ENCODE data around the gene CARD19. TPM values are rescaled to one million over a fixed set of nuclear protein-coding genes. Genes with fewer than 3 reads are reported as not detected.

The CARD19 gene
- total and polyA plus RNA-seq, 2 of the 8 experiments (the other 6 are each of a cell fraction or from before 2014, with no cell fraction given): 21.2 to 112 TPM

GRCh38 chr9:93087971-93088655 is 7.9 kb upstream of the CARD19 start:
- Histone ChIP-seq H4K5ac (ENCODE audit: insufficient read length, low read depth, low read length) (no peak overlapping the region), H3K9ac (replicated peaks in 1 of 4; ENCODE audit: extremely low read depth in 1 of 4, low read depth in 3 of 4, low read length in 3 of 4) (no peak overlapping the region), H2BK20ac (ENCODE audit: low read length) (no peak overlapping the region), H3K4me1 (replicated peaks in 1 of 4; ENCODE audit: control insufficient read depth in 3 of 4, insufficient read depth in 4 of 4, low read length in 3 of 4) (no peaks in the 10 kb centered on the region; a peak in 1 of 7 replicates), H3K4me2 (ENCODE audit: insufficient read depth in 1 of 2, low read depth in 2 of 2, low read length in 2 of 2) (no peak overlapping the region), H2BK15ac (ENCODE audit: low read length) (no peak overlapping the region), H3K27me3 (replicated peaks in 1 of 4; ENCODE audit: control insufficient read depth in 3 of 4, extremely low read depth in 1 of 4, insufficient read depth in 3 of 4, low read length in 3 of 4) (no peaks in the 10 kb centered on the region), H4K8ac (ENCODE audit: extremely low read depth, insufficient read depth, low read length) (0 out of 2 replicates have a peak overlapping the region, but pooled peaks have one; percentile 8), H3K23me2 (ENCODE audit: low read depth, low read length) (no peaks in the 10 kb centered on the region), H2AK5ac (ENCODE audit: low read depth, low read length) (no peak overlapping the region), H2AFZ (ENCODE audit: low read length) (no peak overlapping the region), H3K14ac (ENCODE audit: insufficient read length) (no peak overlapping the region), H3K27ac (ENCODE audit: low read depth, low read length) (no peak overlapping the region), H3K79me2 (ENCODE audit: control insufficient read depth in 1 of 2, insufficient read depth in 2 of 2, low read length in 2 of 2) (no peaks in the 10 kb centered on the region), H2BK120ac (replicated peaks; ENCODE audit: low read depth, low read length) (no peak overlapping the region), H4K91ac (replicated peaks; ENCODE audit: insufficient read length, low read length) (no peak overlapping the region), H3K9me3 (ENCODE audit: insufficient read depth in 2 of 2, low read depth in 1 of 2, low read length in 1 of 2) (peaks cover 4% of the 10 kb centered on the region in 2 experiments; a peak in 1 of 4 replicates), H3K18ac (ENCODE audit: extremely low read depth, low read length) (no peak overlapping the region), H4K20me1 (replicated peaks in 1 of 2; ENCODE audit: control insufficient read depth in 1 of 2, insufficient read depth in 2 of 2, low read length in 2 of 2) (no peaks in the 10 kb centered on the region), H3K4ac (replicated peaks; ENCODE audit: insufficient read length, low read depth, low read length) (no peak overlapping the region), H3K4me3 (ENCODE audit: extremely low read depth in 1 of 4, insufficient read depth in 2 of 4, low read depth in 3 of 4, low read length in 4 of 4) (no peak overlapping the region), H3K36me3 (ENCODE audit: control insufficient read depth in 2 of 4, insufficient read depth in 4 of 4, low read length in 3 of 4) (no peaks in the 10 kb centered on the region), H3K56ac (replicated peaks; ENCODE audit: insufficient read length, low read depth, low read length) (no peak overlapping the region), H2BK5ac (ENCODE audit: low read depth, low read length) (no peak overlapping the region), H2BK12ac (ENCODE audit: low read depth, low read length) (no peak overlapping the region), H3K79me1 (ENCODE audit: low read depth, low read length) (no peaks in the 10 kb centered on the region), H3K23ac (ENCODE audit: insufficient read length) (no peak overlapping the region)
- ChIA-PET POLR2A (ENCODE audit: partially characterized antibody) (interaction anchor here (0.6 to 1.8 kb wide), 3 partner anchors 9 to 12 kb away, joined by 3 to 7 read pairs (median 3); no protein-coding TSS in a partner anchor), CTCF (ENCODE audit: partially characterized antibody) (interaction anchor here (1.1 to 1.7 kb wide), 2 partner anchors 21 to 85 kb away, joined by 3 to 8 read pairs; no protein-coding TSS in a partner anchor)
- TF ChIP-seq BRCA1 (IDR thresholded peaks at IDR 0.05; ENCODE audit: low read depth, low read length): no peak
- no peak for TF ChIP-seq SP2 (IDR thresholded peaks at IDR 0.05; ENCODE audit: low read length)
- FAIRE-seq: no peak
- no peak for DNase-seq (ENCODE audit: low read depth in 1 of 2, low spot score in 2 of 2)
- WGBS, 2 experiments (ENCODE audit: extremely low coverage in 1 of 2, insufficient coverage in 1 of 2, insufficient read length in 1 of 2, insufficient replicate concordance in 2 of 2, low coverage in 1 of 2, low lambda C conversion rate in 2 of 2, missing lambda C conversion rate in 1 of 2): 94% methylated on average over 12 of the region's 12 CpGs; no CpG with 5 or more reads in 1 of the 2 experiments

Data from H1 (cell line).